K562 (cell line): ENCODE data around the gene GPRIN1. TPM values are rescaled to one million over a fixed set of nuclear protein-coding genes. Genes with fewer than 3 reads are reported as not detected.

Source experiments
- AFF1 ChIP-seq, 2 experiments: fragments of 450-650 bp; IDR thresholded peaks; 2 replicates each; pipeline ENCODE4 v1.6.1; 2018; ENCODE audit warnings: mild to moderate bottlenecking in 2 of 2, low read depth in 1 of 2; ENCODE audit not compliant: partially characterized antibody in 2 of 2
- ATF2 ChIP-seq: sonication (generic); formaldehyde crosslinking; IDR thresholded peaks from 2 replicates; pipeline ENCODE4 v1.8.1; 2022; ENCODE audit warnings: missing genetic modification reagents
- EHMT2 ChIP-seq: fragments of 450-650 bp; IDR thresholded peaks from 2 replicates; pipeline ENCODE4 v1.6.1; 2018; ENCODE audit warnings: antibody characterized with exemption
- FUS ChIP-seq: fragments of 200-400 bp; formaldehyde crosslinking; optimal IDR thresholded peaks from 2 replicates; pipeline ENCODE3; 2017; ENCODE audit warnings: low read depth, low read length
- GTF2F1 ChIP-seq: IDR thresholded peaks from 2 replicates; pipeline ENCODE4 v1.6.1; 2011; ENCODE audit warnings: low read depth, low read length, improper control_type of control experiment
- HDAC3 ChIP-seq: fragments of 450-650 bp; IDR thresholded peaks from 2 replicates; pipeline ENCODE4 v1.6.1; 2018; ENCODE audit warnings: borderline replicate concordance, mild to moderate bottlenecking, moderate library complexity; ENCODE audit not compliant: partially characterized antibody
- KLF16 ChIP-seq: IDR thresholded peaks from 2 replicates; pipeline ENCODE4 v1.6.1; 2016; ENCODE audit warnings: antibody characterized with exemption
- PATZ1 ChIP-seq: fragments of 250-450 bp; sonication (Bioruptor Pico); IDR thresholded peaks from 2 replicates; pipeline ENCODE4 v1.5.0; 2020; ENCODE audit warnings: mild to moderate bottlenecking, borderline replicate concordance
- TARDBP ChIP-seq: fragments of 450-650 bp; IDR thresholded peaks from 2 replicates; pipeline ENCODE4 v1.6.1; 2016
- TGIF2 ChIP-seq: sonication (generic); formaldehyde crosslinking; IDR thresholded peaks from 2 replicates; pipeline ENCODE4 v1.8.1; 2022; ENCODE audit warnings: mild to moderate bottlenecking, missing genetic modification reagents, moderate library complexity
- ZBTB49 ChIP-seq: sonication (generic); formaldehyde crosslinking; IDR thresholded peaks from 2 replicates; pipeline ENCODE4 v1.8.0; 2022; ENCODE audit warnings: missing genetic modification reagents, mild to moderate bottlenecking, borderline replicate concordance
- ZC3H8 ChIP-seq: fragments of 450-650 bp; IDR thresholded peaks from 2 replicates; pipeline ENCODE4 v1.6.1; 2017
- ZNF133 ChIP-seq: fragments of 250-450 bp; sonication (Bioruptor Pico); IDR thresholded peaks from 2 replicates; pipeline ENCODE4 v1.4.0; 2020; ENCODE audit warnings: mild to moderate bottlenecking
- ZNF134 ChIP-seq: fragments of 250-450 bp; sonication (Bioruptor Pico); conservative IDR thresholded peaks from 2 replicates; pipeline ENCODE4 v1.4.0; 2020
- ZNF347 ChIP-seq: fragments of 450-650 bp; formaldehyde crosslinking; IDR thresholded peaks from 2 replicates; pipeline ENCODE4 v1.4.0; 2020; ENCODE audit warnings: low read depth, mild to moderate bottlenecking, moderate library complexity
- ZNF354B ChIP-seq: fragments of 250-450 bp; sonication (Bioruptor Pico); IDR thresholded peaks from 2 replicates; pipeline ENCODE4 v1.4.0; 2020
- ZNF384 ChIP-seq: IDR thresholded peaks from 2 replicates; pipeline ENCODE4 v1.6.1; 2012; ENCODE audit warnings: low read depth, low read length, improper control_type of control experiment
- ZNF395 ChIP-seq: fragments of 200-800 bp; sonication (Bioruptor generic); IDR thresholded peaks from 2 replicates; pipeline ENCODE4 v1.6.1; 2017; ENCODE audit warnings: missing genetic modification characterization, missing compliant biosample characterization
- ZNF644 ChIP-seq: fragments of 200-800 bp; sonication (Bioruptor generic); IDR thresholded peaks from 2 replicates; pipeline ENCODE4 v1.6.1; 2016; ENCODE audit warnings: low read depth, missing genetic modification characterization, missing compliant biosample characterization
- polyA plus RNA-seq, 8 experiments: library from polyadenylated mRNA; depleted of rRNA in 4 of 8; stranded (reverse) in 5 of 8; unstranded in 3 of 8; fragments of >200 nt; fragmentation: Nextera tagmentation in 2 of 8; fragmentation: Illumina TruSeq in 1 of 8; extraction: Ambion mirVana in 2 of 8; extraction: Trizol in 1 of 8; gene quantifications; 2 replicates each; pipeline versions ENCODE4 v1.2.1 to v1.2.3, GENCODE V29; 2011 to 2014; ENCODE audit warnings: inconsistent platforms in 1 of 8, missing spikeins in 1 of 8
- total RNA-seq, 7 experiments: library from RNA; depleted of rRNA in 6 of 7; stranded (reverse); fragments of >200 nt in 6 of 7; fragmentation: Illumina TruSeq in 2 of 7; extraction: Trizol in 2 of 7; gene quantifications; 2 replicates each; pipeline versions ENCODE4 v1.2.1 to v1.2.3, GENCODE V29; 2011 to 2021; ENCODE audit warnings: low replicate concordance in 1 of 7

Gene GPRIN1
- total and polyA plus RNA-seq, 9 of the 15 experiments (the other 6 are each of a cell fraction or from before 2014, with no cell fraction given): 0.15 to 11.6 (median 4.4) TPM

GRCh38 chr5:176611435-176611834, 1.5 kb upstream of the GPRIN1 start (continued):
- TF ChIP-seq AFF1 (IDR thresholded peaks at IDR 0.05; ENCODE audit: low read depth in 1 of 2, partially characterized antibody in 2 of 2) (peak in 1 of 2 experiments; percentile 90), TGIF2 (CRISPR knock-in tag) (no peak), ZBTB49 (CRISPR knock-in tag) (no peak), HDAC3 (no peak), ZNF134 (CRISPR knock-in tag) (0 out of 2 replicates have a peak, but pooled peaks have one; percentile 8), ZNF644 (tag) (no peak), ZNF133 (no peak), KLF16 (no peak), ZNF395 (0 out of 2 replicates have a peak, but pooled peaks have one; percentile 24), GTF2F1 (no peak), ZNF354B (CRISPR knock-in tag) (no peak), ZC3H8 (no peak), ZNF384 (no peak), EHMT2 (peak; percentile 98), PATZ1 (CRISPR knock-in tag) (no peak), TARDBP (no peak), FUS (no peak), ZNF347 (CRISPR knock-in tag) (no peak), ATF2 (CRISPR knock-in tag) (no peak)
